Neural cell (in vitro differentiated cells): ENCODE data around the gene TAF6. TPM values are rescaled to one million over a fixed set of nuclear protein-coding genes. Genes with fewer than 3 reads are reported as not detected.

ENCODE experiments used
- H2AFZ ChIP-seq: fragments of 200-600, 300-800 bp; sonication (generic), shearing (Covaris generic); 2 replicates; pipeline ENCODE4 v1.6.0; 2014; ENCODE audit warnings: low read depth, mild to moderate bottlenecking, antibody characterized with exemption, low read length, moderate library complexity
- H3F3A ChIP-seq: fragments of 200-600 bp; shearing (Covaris generic); 2 replicates; pipeline ENCODE4 v1.6.1; 2016; ENCODE audit warnings: mild to moderate bottlenecking, moderate library complexity, mixed read lengths, antibody characterized with exemption, low read length; ENCODE audit not compliant: insufficient read depth, poor library complexity, severe bottlenecking
- H3K27ac ChIP-seq: fragments of 200-600, 300-800 bp; sonication (generic), shearing (Covaris generic); 2 replicates; pipeline ENCODE4 v1.5.1; 2014; ENCODE audit warnings: mild to moderate bottlenecking, low read length, moderate library complexity
- H3K27me3 ChIP-seq: fragments of 300-800, 200-600 bp; sonication (generic), shearing (Covaris generic); 2 replicates; pipeline ENCODE4 v1.6.0; 2014; ENCODE audit warnings: mild to moderate bottlenecking, low read depth, low read length, moderate library complexity; ENCODE audit not compliant: insufficient read depth
- H3K36me3 ChIP-seq: fragments of 300-800, 200-600 bp; sonication (generic), shearing (Covaris generic); 2 replicates; pipeline ENCODE4 v1.5.1; 2014; ENCODE audit warnings: mild to moderate bottlenecking, antibody characterized with exemption, low read length, moderate library complexity; ENCODE audit not compliant: insufficient read depth
- H3K4me2 ChIP-seq: fragments of 300-800, 200-600 bp; sonication (generic), shearing (Covaris generic); 2 replicates; pipeline ENCODE4 v1.6.0; 2014; ENCODE audit warnings: mild to moderate bottlenecking, low read length
- H3K4me3 ChIP-seq: fragments of 300-800, 200-600 bp; sonication (generic), shearing (Covaris generic); 2 replicates; pipeline ENCODE4 v1.5.1; 2014; ENCODE audit warnings: mild to moderate bottlenecking, low read length, moderate library complexity
- H3K79me2 ChIP-seq: fragments of 200-600 bp; shearing (Covaris generic); replicated peaks from 2 replicates; pipeline ENCODE4 v1.6.0; 2014; ENCODE audit warnings: mild to moderate bottlenecking, low read length, moderate library complexity; ENCODE audit not compliant: insufficient read depth
- H3K9ac ChIP-seq: fragments of 300-800, 200-600 bp; sonication (generic), shearing (Covaris generic); 2 replicates; pipeline ENCODE4 v1.6.1; 2016; ENCODE audit warnings: mild to moderate bottlenecking, low read length, mixed read lengths
- H3K9me2 ChIP-seq: fragments of 200-600 bp; shearing (Covaris generic); 2 replicates; pipeline ENCODE4 v1.6.1; 2016; ENCODE audit warnings: mild to moderate bottlenecking, low read length, mixed read lengths; ENCODE audit not compliant: insufficient read depth
- H3K9me3 ChIP-seq: fragments of 200-600, 300-800 bp; sonication (generic), shearing (Covaris generic); 2 replicates; pipeline ENCODE4 v1.6.1; 2016; ENCODE audit warnings: mild to moderate bottlenecking, mixed run types, low read length, moderate library complexity, mixed read lengths
- H4K20me1 ChIP-seq: fragments of 200-600 bp; shearing (Covaris generic); 2 replicates; pipeline ENCODE4 v1.6.1; 2016; ENCODE audit warnings: mild to moderate bottlenecking, mixed run types; ENCODE audit not compliant: insufficient read depth
- CTCF ChIP-seq: fragments of 450-650 bp; IDR thresholded peaks from 2 replicates; pipeline ENCODE4 v1.5.1; 2014; ENCODE audit warnings: antibody characterized with exemption, mild to moderate bottlenecking, moderate library complexity; ENCODE audit not compliant: poor library complexity, severe bottlenecking
- EP300 ChIP-seq: fragments of 450-650 bp; conservative IDR thresholded peaks from 2 replicates; pipeline ENCODE4 v1.6.1; 2014; ENCODE audit warnings: antibody characterized with exemption, mild to moderate bottlenecking, moderate library complexity; ENCODE audit not compliant: poor library complexity, severe bottlenecking
- EZH2 ChIP-seq: fragments of 200-600, 300-800 bp; shearing (Covaris generic), sonication (generic); IDR thresholded peaks from 2 replicates; pipeline ENCODE4 v1.6.1; 2014; ENCODE audit warnings: antibody characterized with exemption, low read length, borderline replicate concordance, mild to moderate bottlenecking; ENCODE audit not compliant: insufficient read depth, poor library complexity, severe bottlenecking
- MXI1 ChIP-seq: fragments of 450-650 bp; conservative IDR thresholded peaks from 2 replicates; pipeline ENCODE4 v1.6.1; 2014; ENCODE audit warnings: antibody characterized with exemption, mild to moderate bottlenecking; ENCODE audit not compliant: poor library complexity, severe bottlenecking
- POLR2AphosphoS5 ChIP-seq: IDR thresholded peaks from 2 replicates; pipeline ENCODE4 v1.6.1; 2012
- RAD21 ChIP-seq: fragments of 450-650 bp; conservative IDR thresholded peaks from 2 replicates; pipeline ENCODE4 v1.6.1; 2014; ENCODE audit warnings: antibody characterized with exemption, mild to moderate bottlenecking, moderate library complexity
- REST ChIP-seq: IDR thresholded peaks from 2 replicates; pipeline ENCODE4 v1.6.1; 2012; ENCODE audit warnings: borderline replicate concordance
- SMC3 ChIP-seq: fragments of 450-650 bp; conservative IDR thresholded peaks from 2 replicates; pipeline ENCODE4 v1.6.1; 2014; ENCODE audit warnings: antibody characterized with exemption, mild to moderate bottlenecking, moderate library complexity; ENCODE audit not compliant: poor library complexity
- TAF1 ChIP-seq: IDR thresholded peaks from 2 replicates; pipeline ENCODE4 v1.6.1; 2012; ENCODE audit warnings: low read depth
- polyA plus RNA-seq: library from polyadenylated mRNA; depleted of rRNA; stranded (reverse); fragments of >200 nt; gene quantifications from 2 replicates; pipeline ENCODE4 v1.2.3, GENCODE V29; 2014

The TAF6 gene
- polyA plus RNA-seq, 1 donor from 2014 or later = 23.4 TPM

- peaks cover 26% of the 10 kb centered on the region for H3K79me2 ChIP-seq
- H3K27ac ChIP-seq = no peak overlapping the region
Measured at GRCh38 chr7:100095704-100096103, 23.5 kb downstream of the TAF6 start.

GRCh38 chr7:100095289-100095688, 23.9 kb downstream of the TAF6 start:
- Histone ChIP-seq H3K9ac (no peak overlapping the region), H3F3A (no peaks in the 10 kb centered on the region), H3K4me3 (no peak overlapping the region), H2AFZ (no peak overlapping the region), H3K4me2 (no peak overlapping the region), H3K27me3 (no peaks in the 10 kb centered on the region), H3K27ac (no peak overlapping the region), H3K9me3 (no peaks in the 10 kb centered on the region), H3K79me2 (peaks cover 25% of the 10 kb centered on the region), H4K20me1 (no peaks in the 10 kb centered on the region), H3K9me2 (no peaks in the 10 kb centered on the region), H3K36me3 (peaks cover 14% of the 10 kb centered on the region)
- TF ChIP-seq RAD21 (no peak), TAF1 (no peak), SMC3 (no peak), CTCF (no peak), POLR2AphosphoS5 (no peak), EP300 (no peak), REST (no peak), MXI1 (no peak), EZH2 (no peak)

More at GRCh38 chr7:100095704-100096103, 23.5 kb downstream of the TAF6 start:
- Histone ChIP-seq H3F3A (no peaks in the 10 kb centered on the region), H3K36me3 (peaks cover 14% of the 10 kb centered on the region), H3K4me2 (no peak overlapping the region), H3K9me2 (no peaks in the 10 kb centered on the region), H3K27me3 (no peaks in the 10 kb centered on the region), H2AFZ (no peak overlapping the region), H4K20me1 (no peaks in the 10 kb centered on the region), H3K9ac (no peak overlapping the region), H3K9me3 (no peaks in the 10 kb centered on the region), H3K4me3 (no peak overlapping the region)
- TF ChIP-seq RAD21 = no peak
- TF ChIP-seq MXI1 = no peak
- TF ChIP-seq CTCF = no peak
